Measurements from ENCODE around the gene DAB2IP.

- TF ChIP-seq USF1 (CRISPR knock-in tag; IDR thresholded peaks at IDR 0.05) (no peak), CTCF (IDR thresholded peaks at IDR 0.05) (no peak), NR2C2 (CRISPR knock-in tag; IDR thresholded peaks at IDR 0.05) (no peak)
Observed at GRCh38 chr9:121709798-121710197, 58.4 kb downstream of the DAB2IP start.
